ENCODE measurements around the gene ATAD5.

Gene ATAD5

DNA sequence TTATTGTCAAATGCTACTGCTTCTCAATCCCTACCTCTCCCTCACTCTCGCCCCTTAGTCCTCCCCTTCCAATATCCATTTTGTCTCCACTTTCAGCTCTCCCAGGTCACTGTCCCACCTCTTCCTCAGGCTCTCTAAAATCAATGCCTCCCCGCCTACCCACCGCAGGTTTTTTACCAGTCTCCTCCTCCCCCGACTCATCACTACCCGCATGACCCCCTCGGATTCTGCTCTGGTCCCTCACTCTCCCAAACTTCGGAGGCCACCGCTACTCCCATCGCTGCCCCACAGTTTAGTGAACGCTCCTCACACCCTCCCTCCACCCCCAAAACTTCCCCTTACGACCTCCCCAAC, 7.8 kb upstream of the ATAD5 start:
- TF ChIP-seq, protein P1, sequence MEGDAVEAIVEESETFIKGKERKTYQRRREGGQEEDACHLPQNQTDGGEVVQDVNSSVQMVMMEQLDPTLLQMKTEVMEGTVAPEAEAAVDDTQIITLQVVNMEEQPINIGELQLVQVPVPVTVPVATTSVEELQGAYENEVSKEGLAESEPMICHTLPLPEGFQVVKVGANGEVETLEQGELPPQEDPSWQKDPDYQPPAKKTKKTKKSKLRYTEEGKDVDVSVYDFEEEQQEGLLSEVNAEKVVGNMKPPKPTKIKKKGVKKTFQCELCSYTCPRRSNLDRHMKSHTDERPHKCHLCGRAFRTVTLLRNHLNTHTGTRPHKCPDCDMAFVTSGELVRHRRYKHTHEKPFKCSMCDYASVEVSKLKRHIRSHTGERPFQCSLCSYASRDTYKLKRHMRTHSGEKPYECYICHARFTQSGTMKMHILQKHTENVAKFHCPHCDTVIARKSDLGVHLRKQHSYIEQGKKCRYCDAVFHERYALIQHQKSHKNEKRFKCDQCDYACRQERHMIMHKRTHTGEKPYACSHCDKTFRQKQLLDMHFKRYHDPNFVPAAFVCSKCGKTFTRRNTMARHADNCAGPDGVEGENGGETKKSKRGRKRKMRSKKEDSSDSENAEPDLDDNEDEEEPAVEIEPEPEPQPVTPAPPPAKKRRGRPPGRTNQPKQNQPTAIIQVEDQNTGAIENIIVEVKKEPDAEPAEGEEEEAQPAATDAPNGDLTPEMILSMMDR (IDR thresholded peaks at IDR 0.05; ENCODE audit: insufficient read depth, low read length), result no peak
- H3K27ac ChIP-seq (replicated peaks), result peak overlapping the region; percentile 82
- peak overlapping the region; percentile 65 for H3K4me3 ChIP-seq (replicated peaks; ENCODE audit: insufficient read depth, low read length)
- DNase-seq (ENCODE audit: low read depth in 1 of 2, low spot score in 1 of 2), result no peak
- no peaks in the 10 kb centered on the region for H3K27me3 ChIP-seq (ENCODE audit: insufficient read depth, poor library complexity, severe bottlenecking)

DNA sequence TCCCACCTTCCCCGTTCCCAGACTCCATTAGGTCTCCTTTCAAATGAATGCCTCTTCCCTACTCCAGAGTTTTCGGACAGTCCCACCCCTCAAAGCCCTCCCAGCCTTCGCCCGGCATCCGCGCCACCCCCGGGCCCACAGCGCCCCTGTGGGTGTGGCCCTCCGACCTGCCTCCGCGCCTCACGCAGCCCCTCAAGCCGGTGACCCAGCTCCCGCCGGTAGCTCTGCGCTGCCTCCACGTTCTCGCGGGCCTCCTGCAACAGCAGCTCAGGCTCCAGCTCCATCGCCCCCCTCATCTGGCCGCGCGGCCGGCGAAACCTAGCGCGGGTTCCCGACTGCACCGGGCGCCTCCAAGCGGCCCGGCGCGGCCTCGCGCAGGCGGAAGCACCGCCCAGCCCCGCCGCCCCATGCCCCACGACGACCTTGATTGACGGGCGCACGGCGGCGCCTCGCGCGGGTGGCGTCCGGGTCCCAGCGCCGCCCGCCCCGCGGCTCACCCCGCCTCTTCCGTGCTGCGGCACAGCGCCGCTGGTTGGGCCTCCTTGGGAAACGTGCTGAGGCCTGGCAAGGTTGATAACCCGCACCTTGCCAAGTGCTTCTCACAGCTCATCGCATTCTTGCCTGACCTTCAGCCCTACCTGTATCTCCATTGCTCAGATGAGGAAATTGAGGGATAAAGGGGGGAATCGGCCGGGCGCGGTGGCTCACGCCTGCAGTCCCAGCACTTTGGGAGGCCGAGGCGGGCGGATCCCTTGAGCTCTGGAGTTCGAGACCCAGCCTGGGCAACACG, 7.2 kb upstream of the ATAD5 start, which contains the start of gene CRLF3:
TSS of gene CRLF3 (minus strand) at position 337 of the 790 bp plus-strand sequence. CDS start at position 296, 41 bp downstream.
- peak within 1 kb of the TSS; percentile 82 for H3K27ac ChIP-seq (replicated peaks)
- no peaks in the 10 kb centered on the region for H3K27me3 ChIP-seq (ENCODE audit: insufficient read depth, poor library complexity, severe bottlenecking)
- no peak for TF ChIP-seq SPI1 (IDR thresholded peaks at IDR 0.05; ENCODE audit: borderline replicate concordance, low read depth)
- TF ChIP-seq POLR2AphosphoS5 (IDR thresholded peaks at IDR 0.05; ENCODE audit: low read depth), result peak; percentile 68
- no peak for TF ChIP-seq GABPA (IDR thresholded peaks at IDR 0.05; ENCODE audit: low read depth)
- TF ChIP-seq, protein P1 (IDR thresholded peaks at IDR 0.05; ENCODE audit: insufficient read depth, low read length), result peak; percentile 26
- TF ChIP-seq, protein P2, sequence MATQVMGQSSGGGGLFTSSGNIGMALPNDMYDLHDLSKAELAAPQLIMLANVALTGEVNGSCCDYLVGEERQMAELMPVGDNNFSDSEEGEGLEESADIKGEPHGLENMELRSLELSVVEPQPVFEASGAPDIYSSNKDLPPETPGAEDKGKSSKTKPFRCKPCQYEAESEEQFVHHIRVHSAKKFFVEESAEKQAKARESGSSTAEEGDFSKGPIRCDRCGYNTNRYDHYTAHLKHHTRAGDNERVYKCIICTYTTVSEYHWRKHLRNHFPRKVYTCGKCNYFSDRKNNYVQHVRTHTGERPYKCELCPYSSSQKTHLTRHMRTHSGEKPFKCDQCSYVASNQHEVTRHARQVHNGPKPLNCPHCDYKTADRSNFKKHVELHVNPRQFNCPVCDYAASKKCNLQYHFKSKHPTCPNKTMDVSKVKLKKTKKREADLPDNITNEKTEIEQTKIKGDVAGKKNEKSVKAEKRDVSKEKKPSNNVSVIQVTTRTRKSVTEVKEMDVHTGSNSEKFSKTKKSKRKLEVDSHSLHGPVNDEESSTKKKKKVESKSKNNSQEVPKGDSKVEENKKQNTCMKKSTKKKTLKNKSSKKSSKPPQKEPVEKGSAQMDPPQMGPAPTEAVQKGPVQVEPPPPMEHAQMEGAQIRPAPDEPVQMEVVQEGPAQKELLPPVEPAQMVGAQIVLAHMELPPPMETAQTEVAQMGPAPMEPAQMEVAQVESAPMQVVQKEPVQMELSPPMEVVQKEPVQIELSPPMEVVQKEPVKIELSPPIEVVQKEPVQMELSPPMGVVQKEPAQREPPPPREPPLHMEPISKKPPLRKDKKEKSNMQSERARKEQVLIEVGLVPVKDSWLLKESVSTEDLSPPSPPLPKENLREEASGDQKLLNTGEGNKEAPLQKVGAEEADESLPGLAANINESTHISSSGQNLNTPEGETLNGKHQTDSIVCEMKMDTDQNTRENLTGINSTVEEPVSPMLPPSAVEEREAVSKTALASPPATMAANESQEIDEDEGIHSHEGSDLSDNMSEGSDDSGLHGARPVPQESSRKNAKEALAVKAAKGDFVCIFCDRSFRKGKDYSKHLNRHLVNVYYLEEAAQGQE (IDR thresholded peaks at IDR 0.05; ENCODE audit: insufficient replicate concordance, low read depth), result peak; percentile 27
- peak; percentile 80 to 88 for DNase-seq (ENCODE audit: low read depth in 1 of 2, low spot score in 1 of 2)
- H3K4me3 ChIP-seq (replicated peaks; ENCODE audit: insufficient read depth, low read length), result peak within 1 kb of the TSS; percentile 65

DNA sequence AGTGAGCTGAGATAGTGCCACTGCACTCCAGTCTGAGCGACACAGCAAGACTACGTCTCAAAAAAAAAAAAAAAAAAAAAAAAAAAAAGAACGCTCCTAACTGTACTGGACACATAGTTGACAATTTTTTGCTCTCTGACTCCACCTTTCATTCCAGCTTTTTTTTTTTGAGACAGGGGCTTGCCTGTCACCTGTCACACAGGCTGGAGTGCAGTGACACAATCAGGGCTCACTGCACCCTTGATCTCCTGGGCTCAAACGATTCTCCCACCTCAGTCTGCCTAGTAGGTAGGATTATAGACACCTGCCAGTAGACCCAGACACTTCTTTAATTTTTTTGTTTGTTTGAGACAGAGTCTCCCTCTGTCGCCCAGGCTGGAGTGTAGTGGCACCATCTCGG, 4.7 kb upstream of the ATAD5 start:
- TF ChIP-seq, protein P1 (IDR thresholded peaks at IDR 0.05; ENCODE audit: insufficient read depth, low read length), result no peak
- TF ChIP-seq POLR2AphosphoS5 (IDR thresholded peaks at IDR 0.05; ENCODE audit: low read depth) (no peak), GABPA (IDR thresholded peaks at IDR 0.05; ENCODE audit: low read depth) (no peak), SPI1 (IDR thresholded peaks at IDR 0.05; ENCODE audit: borderline replicate concordance, low read depth) (no peak)
- TF ChIP-seq, protein P2 (IDR thresholded peaks at IDR 0.05; ENCODE audit: insufficient replicate concordance, low read depth), result no peak
- Histone ChIP-seq H3K27ac (replicated peaks) (no peak overlapping the region), H3K27me3 (ENCODE audit: insufficient read depth, poor library complexity, severe bottlenecking) (no peaks in the 10 kb centered on the region), H3K4me3 (replicated peaks; ENCODE audit: insufficient read depth, low read length) (no peak overlapping the region)
- DNase-seq (ENCODE audit: low read depth in 1 of 2, low spot score in 1 of 2), result no peak

DNA sequence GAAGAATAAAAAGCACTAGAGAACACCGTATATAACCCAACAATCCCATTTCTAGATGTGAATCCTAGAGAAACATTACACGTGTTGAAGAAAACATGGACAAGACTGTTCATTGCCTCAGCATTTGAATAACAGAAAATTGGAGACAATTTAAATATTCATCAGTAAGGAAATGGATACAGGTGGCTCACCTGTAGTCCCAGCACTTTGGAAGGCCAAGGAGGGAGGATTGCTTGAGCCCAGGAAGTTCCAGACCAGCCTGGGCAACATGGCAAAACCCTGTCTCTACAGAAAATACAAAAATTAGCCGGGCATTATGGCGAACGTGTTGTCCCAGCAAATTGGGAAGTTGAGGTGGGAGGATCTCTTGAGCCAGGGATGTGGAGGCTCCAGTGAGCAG, 2.7 kb upstream of the ATAD5 start:
- no peaks in the 10 kb centered on the region for H3K27me3 ChIP-seq (ENCODE audit: insufficient read depth, poor library complexity, severe bottlenecking)
- TF ChIP-seq, protein P1 (IDR thresholded peaks at IDR 0.05; ENCODE audit: insufficient read depth, low read length), result no peak
- TF ChIP-seq SPI1 (IDR thresholded peaks at IDR 0.05; ENCODE audit: borderline replicate concordance, low read depth) (no peak), POLR2AphosphoS5 (IDR thresholded peaks at IDR 0.05; ENCODE audit: low read depth) (no peak), GABPA (IDR thresholded peaks at IDR 0.05; ENCODE audit: low read depth) (no peak)
- TF ChIP-seq, protein P2 (IDR thresholded peaks at IDR 0.05; ENCODE audit: insufficient replicate concordance, low read depth), result no peak
- DNase-seq (ENCODE audit: low read depth in 1 of 2, low spot score in 1 of 2), result no peak

More for the DNA sequence above, 2.7 kb upstream of the ATAD5 start:
- H3K4me3 ChIP-seq (replicated peaks; ENCODE audit: insufficient read depth, low read length), result no peak overlapping the region
- H3K27ac ChIP-seq (replicated peaks), result no peak overlapping the region

Measured in HL-60 (cell line).